Activated CD4-positive, alpha-beta T cell treated with anti-CD3 and anti-CD28 coated beads, Interleukin-2, Interleukin-4, amounts not matched to agents 100 ng/mL and 50 ng/mL, durations not matched to agents 16 hours and 8 hours (primary cell): ENCODE measurements around the gene ZNF512B.
A peak's percentile ranks its signal among the peaks of the same experiment; 100 is the strongest.
"Not testable (repeated sequence)": the region's sequence is repeated elsewhere in the genome, so short reads cannot be mapped to it uniquely, and the experiment has no call there.

ENCODE experiments used
- DNase-seq: peaks from one replicate; pipeline ENCODE4 v3.0.0-alpha.2; 2020; ENCODE audit warnings: low spot score

The ZNF512B gene

DNA sequence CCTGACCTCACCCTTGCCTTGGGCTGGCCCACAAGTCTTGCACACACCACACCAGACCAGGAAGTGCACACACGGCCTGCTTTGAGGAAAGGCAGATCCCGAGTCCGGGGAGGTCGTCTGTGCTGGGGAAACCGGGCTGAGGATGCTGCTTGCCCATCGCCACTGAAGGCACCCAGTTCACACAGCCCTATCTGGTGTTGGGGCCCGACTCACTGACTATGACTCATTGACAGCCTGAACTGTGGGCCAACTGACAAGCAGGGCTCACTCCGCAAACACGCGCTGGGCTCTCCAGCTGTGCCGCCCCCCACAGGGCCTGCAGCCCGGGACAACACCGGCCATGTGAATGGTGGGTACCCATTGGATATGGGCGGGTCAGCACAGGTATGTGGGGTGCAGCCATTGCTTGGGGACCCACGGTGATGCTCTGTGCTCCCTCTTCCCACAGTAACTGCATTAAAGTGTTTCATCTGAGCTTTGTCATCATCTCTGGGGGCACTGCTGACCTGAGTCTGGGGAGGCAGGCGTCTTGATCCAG lies 8.1 kb upstream of the ZNF512B start:
- DNase-seq, result peak; percentile 87

DNA sequence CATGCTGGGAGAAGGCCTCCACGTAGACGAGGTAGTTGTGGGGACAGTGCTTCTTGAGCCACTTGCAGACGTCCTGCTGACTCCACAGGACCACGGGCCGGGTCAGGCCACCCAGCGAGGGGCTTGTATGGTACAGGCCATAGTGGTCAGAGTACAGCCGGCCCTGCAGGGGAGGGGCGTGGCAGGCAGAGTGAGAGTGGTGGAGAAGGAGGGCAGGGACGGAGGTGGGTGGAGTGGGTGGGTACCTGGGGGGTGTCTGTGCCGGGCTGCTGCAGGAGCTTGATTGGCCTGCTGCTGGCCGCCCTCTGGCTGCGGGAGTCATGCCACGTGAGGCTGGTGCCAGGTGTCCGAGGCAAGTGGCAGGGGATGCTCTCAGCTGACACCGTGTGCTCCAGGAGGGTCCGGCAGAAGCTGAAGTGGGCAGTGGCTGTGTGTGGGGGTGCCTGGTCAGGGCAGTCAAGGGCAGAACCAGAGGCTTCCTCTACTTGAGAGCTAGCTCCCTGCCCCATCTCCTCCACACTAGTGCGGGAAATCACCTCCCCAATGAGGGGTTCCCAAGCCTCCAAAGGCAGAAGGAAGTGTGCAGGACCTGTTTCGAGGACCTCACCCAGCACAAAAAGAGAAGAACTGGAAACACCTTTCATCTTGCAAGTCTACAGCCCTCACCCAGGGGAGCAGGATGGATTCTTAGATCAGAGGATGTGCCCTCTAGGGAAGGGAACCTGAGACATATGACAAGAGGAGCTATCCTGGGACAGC lies 7.4 kb upstream of the ZNF512B start:
- DNase-seq, result no peak

DNA sequence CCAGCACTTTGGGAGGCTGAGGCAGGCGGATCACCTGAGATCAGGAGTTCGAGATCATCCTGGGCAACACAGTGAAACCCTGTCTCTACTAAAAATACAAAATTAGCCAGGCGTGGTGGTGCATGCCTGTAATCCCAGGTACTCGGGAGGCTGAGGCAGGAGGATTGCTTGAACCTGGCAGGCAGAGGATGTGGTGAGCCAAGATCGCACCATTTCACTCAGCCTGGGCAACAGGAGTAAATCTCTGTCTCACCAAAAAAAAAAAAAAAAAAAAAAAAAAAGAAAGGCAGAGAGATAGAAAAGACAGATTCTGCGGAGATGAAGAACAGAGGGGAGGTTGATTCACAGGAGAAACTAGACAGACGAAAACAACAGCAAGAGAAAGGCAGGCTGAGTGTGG lies 6.8 kb upstream of the ZNF512B start:
- not testable (repeated sequence) for DNase-seq

DNA sequence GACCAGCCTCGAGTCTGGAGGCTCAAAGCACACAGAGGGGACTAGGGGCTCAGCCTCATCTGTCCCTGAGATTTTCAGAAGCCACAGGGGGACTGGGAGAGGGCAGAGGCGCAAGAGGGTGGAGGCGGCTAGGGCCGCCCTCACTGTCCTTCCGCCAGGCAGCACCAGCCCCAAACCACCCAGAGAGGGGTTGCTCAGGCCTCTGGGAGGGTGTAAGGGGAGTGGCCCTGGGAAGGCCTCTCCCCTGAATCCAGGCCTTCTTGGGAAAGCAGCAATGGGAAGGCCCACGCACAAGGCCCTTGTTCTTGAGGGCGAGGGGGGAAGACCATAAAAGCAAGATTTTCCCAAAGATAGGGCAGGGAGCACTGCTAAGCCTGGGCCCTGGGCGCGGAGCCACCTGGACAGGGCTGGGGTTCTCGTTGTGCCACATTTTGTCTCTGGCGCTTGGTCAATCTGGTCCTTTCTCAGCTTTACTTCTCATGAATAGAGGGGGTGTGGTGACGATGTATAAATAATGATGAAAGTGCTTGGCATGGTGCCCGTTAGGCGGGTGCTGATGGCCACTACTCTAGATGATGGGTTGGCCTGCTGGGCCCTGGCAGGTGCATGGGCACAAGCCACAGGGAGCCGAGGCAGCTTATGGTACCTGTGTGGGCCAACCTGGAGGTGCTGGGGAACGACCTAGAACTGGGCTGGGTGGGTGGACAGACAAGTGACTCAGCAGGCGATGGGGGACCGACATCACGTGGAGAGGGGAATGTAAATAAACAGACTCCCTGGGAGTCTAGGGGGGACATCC lies 4.9 kb upstream of the ZNF512B start:
- DNase-seq, result no peak

DNA sequence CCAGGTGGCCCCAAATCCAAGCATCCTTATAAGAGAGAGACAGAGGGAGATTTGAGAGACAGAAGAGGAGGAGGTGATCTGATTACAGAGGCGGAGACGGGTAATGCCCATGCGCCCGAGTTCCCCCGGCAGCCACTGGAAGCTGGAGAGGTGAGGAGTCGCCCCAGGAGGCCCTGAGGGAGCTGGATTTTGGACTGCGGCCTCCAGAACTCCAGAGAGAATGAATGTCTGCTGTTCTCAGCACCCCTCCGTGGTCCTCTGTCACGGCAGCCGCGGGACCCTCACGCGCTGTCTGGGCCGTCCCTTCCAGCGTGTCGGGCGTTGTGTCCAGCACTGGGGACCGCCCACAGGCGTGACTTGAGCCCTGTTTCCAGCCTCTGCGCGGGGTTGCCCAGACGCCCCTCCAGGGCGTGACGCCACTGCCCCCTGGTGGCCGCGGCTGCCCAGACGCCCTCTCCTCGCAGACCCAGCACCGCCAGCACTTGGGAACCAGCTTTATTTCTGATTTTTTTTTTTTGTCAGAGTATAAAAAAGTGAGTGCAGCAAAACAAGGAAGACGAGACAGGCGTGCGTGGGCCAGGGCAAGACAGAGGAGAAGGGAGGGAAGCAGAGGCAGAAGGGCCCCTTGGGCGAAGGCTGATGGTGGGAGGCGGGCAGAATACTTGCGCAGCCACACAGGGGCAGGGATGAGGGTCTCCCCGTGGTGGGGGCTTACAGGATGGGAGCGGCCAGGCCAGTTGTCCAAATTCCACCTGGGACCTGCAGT lies 4.1 kb upstream of the ZNF512B start:
- DNase-seq, result peak; percentile 78

DNA sequence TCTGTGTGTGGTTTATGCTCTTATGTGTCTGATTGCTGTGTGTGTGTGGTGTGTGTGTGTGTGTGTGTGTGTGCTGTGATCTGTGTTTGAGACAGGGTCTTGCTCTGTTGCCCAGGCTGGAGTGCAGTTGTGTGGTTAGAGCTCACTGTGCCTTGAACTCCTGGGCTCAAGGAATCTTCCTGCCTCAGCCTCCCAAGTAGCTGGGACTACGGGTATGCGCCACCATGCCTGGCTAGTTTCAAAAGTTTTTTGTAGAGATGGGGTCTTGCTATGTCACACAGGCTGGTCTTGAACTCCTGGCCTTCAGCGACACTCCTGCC lies 3.4 kb upstream of the ZNF512B start:
- no peak for DNase-seq

DNA sequence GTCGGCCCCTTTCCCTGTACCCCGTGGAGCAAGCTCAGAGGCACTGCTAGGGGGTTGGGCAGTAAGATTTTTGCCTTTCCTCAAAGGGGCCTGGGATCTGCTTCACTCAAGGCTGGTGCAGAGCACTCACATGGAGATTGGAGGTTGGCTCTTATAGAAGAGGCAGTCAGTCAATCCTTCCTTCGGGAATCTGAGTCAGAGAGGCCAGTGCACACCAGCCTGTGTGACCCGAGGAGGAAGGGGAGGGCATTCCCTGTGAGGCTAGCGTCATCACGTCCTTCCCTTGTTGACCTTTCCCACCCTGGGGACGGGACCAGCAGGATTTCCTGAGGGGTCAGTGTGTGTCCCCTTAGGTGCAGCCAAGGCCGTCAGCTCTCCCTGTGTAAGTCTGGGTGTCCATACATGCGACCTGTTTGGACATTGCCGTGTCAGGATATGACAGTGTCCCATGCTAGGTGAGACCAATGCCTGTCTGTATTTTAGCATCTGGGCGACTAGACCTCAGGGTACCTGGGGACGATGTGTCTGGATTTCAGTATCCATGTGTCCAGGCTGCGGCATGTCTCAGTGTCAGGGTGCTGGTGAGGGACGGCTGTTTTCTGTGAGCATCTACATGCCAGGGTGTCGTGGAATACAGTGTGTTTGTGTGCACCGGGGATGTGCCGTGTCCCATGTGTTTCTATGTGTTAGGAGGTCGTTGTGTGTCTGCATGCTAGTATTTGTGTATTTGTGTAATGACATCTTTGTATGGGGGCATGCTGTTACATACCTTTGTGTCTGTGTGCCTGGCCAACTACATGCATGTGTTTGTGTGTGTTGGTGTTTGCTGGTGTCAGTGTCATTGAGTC lies 2.8 kb upstream of the ZNF512B start:
- no peak for DNase-seq

DNA sequence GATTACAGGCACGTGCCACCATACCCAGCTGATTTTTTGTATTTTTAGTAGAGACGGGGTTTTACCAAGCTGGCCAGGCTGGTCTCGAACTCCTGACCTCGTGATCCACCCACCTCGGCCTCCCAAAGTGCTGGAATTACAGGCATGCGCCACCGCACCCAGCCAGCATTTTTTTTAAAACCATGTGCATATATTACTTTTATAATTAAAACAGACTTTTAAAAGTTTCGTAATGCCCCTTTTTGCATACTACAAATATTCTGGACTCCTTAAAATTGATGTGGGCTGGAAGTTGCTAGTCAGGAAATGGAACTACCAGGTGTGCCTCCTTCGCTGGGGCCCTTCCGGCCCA lies 2.2 kb upstream of the ZNF512B start:
- DNase-seq, result not testable (repeated sequence)

DNA sequence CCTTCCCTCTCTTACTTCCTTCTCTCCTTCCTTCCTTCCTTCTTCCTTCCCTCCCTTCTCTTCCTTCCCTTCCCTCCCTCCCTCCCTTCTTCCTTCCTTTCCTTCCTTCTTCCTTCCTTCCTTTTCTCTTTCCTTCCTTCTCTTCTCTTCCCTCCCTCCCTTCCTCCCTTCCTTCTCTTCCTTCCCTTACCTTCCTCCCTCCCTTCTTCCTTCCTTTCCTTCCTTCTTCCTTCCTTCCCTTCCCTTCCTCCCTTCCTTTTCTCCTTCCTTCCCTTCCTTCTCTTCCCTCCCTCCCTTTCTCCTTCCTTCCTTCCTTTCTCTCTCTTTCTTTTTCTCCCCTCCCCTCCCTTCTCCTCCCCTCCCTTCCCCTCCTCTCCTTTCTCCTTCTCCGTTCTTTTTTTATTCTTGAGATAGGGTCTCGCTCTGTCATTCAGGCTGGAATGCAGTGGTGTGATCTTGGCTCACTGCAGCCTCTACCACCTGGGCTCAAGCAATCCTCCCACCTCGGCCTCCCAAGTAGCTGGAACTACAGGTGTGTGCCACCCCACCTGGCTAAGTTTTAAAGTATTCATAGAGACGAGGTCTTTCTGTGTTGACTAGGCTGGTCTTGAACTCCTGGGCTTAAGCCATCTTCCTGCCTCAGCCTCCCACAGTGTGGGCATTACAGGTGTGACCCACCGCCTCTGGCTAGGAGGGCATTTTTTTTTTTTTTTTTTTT lies 1.1 kb upstream of the ZNF512B start:
- DNase-seq, result no peak

DNA sequence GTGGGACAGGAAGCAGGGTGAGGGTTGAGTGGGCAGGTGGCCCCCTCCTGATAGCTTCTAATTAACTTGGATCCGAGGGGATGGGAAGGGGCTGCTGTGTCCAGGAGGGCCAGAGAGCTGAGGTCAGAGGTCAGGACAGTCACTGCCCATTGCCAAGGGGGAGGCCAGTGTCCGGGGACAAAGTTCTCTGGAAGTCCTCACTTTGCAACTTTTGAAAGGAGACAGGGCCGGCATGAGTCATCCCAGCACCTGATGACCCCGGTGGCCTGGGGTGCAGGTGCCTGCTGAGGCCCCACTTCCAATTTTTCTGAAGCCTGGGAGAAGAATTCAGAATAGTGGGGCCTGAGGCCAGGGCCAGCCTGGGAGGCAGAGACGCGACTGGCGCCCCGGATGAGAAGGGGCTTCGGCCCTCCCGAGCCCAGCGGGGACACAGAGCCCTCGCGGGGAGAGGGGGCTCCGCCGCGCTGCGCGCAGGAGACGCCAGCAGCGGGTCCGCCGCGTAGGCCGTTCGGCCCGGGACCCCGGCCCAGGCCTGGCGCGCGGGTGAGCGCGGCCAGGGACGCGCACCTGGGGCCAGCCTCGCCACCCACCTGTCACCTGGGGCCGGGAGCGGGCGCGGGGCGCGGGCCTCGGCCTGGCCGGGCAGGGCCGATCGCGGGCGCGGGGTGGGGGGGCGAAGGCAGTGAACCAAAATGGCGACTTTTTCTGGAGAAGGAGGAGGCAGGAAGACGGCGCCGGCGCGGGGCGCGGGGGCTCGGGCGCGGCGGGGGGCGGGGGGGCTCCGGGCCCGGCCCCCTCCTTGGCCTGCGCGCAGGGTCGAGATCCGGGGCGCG lies 586 bp downstream of the ZNF512B start:
- DNase-seq, result no peak

DNA sequence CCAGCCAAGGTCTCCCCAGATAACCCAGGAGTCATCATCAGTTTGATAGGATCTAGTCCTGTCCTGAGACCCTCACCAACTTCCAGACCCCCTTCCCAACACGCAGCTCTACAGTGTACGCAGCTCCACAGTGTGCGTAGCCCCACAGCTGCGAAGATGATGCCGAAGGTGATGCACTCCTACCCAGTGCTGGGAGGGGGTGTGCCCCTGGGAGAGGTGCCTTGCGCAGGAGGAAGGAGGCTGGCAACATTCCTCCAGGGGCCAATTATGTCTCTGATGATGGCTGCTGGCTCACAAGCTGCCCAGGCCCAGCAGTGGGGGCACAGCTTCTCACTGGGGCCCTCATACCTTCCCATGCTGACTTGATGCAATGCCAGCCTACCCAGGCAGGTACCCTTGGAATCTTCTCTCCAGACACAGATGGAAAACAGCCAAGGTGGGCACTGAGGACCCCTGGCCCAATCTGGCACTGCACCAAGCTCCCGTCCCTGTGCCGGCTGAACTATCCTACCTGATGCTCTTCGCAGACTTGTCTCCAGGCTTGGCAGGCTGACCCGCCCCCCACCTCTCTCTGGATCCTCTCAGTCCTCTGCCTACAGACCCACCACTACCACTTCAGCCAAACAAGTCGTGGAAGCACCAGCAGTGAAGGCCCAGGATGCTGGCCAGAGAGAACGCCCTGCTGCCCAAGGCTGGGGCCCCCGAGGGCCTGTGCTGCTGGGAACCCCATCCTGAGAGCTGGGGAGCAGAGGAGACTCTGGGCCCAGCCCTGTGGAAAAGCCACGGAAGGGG lies 1.4 kb downstream of the ZNF512B start:
- no peak for DNase-seq

DNA sequence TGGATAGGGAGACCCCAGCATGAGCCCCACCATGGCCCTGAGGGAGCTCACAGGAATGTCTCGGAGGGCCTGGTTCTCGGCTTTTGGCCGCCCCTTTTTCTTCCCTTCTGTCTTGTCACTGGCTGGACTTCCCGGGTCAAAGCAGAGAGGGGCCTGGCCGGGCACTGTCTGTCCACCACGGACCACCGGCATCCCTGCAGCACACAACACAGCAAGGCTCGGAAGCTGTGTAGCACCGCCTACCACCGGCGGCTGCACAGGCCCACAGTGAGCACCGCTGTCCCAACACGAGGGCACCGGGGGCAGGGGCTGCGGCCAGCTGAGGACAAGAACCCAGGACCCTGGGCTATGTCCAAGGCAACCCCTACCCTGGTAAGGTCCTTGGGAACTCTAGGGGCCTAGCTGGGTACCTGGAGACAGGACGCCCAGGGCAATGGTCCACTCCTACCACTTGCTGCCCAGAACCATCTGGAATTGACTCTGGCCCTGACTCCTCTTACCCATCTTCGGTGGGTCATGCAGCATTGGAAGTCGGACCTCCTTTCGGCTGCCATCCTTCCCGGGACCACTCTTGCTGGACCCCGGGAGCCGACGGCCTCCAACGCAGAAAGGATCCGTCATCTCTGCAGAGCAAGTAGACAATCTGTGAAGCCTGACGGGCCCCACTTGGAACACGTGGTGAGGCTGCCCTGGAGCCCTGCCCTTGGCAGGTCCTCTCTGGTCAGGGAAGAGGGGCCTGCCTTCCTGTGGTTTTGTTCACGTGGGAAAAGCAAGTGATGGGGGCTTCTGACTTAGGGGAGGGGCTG lies 2.2 kb downstream of the ZNF512B start:
- no peak for DNase-seq

DNA sequence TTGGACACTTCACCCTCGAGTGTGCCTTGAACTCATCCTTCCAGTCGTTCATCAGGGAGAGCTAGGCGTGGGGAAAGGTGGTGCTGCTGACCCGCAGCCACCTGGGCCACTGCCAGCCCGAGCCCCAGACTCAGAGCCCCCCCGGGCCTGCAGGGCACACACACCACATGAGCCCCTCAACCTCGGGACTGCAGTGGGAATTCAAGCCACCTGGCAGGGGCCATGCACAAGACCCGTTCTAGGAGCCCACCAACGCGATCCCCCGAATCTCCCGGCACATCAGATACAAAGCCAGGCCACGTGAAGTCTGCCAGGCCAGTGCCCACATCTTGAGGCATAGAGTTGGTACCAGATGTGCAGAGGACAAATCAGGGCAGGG lies 2.8 kb downstream of the ZNF512B start:
- DNase-seq, result no peak

DNA sequence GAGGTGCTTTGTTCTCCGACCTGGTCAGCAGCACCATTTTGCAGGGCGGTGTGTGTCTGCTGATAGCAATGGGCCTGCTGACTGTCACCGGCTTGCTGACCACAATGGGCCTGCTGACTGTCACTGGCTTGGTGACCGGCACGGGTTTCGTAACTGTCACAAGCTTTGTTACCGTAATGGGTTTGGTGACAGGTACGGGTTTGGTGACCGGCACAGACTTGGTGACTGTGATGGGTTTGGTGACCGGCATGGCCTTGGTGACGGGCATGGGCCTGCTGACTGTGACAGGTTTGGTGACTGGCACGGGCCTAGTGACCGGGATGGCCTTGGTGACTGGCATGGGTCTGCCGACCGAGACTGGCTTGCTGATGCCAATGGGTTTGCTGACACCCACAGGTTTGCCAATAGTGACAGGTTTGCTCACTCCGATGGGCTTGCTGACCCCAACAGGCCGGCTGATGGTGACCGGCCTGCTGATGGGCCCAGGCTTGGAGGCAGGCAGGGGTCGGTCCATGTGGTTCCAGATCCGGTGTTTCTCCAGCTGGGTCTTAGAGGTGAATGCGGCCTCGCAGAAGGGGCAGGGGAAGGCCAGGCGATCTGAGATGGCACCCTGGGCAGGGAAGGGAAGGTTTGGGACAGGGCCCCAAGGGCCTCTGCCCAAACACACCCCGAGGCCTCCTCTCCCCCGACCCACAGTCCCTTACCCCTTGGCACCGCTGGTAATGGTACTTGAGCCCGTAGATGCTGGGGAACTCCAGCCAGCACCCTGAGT lies 3.4 kb downstream of the ZNF512B start:
- no peak for DNase-seq

DNA sequence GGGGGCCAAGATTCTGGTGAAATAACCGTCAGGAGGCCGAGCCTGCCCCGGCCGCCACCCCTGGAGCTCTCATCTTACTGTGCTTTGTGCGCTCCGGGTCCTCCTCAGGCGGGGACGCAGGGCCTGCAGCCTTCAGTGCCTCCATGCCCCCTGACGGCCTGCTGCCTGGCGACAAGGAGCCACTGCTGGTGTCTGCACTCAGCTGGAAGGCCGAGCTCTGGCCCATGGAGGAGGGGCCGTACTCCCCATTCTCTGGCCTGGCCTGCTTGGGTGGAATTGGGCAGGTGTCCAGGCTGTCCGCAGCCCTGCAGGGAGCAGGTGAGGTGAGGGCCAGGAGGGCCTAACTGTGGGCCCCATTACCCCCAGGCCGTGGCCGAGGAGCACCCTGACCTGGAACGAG lies 5.3 kb downstream of the ZNF512B start:
- no peak for DNase-seq

DNA sequence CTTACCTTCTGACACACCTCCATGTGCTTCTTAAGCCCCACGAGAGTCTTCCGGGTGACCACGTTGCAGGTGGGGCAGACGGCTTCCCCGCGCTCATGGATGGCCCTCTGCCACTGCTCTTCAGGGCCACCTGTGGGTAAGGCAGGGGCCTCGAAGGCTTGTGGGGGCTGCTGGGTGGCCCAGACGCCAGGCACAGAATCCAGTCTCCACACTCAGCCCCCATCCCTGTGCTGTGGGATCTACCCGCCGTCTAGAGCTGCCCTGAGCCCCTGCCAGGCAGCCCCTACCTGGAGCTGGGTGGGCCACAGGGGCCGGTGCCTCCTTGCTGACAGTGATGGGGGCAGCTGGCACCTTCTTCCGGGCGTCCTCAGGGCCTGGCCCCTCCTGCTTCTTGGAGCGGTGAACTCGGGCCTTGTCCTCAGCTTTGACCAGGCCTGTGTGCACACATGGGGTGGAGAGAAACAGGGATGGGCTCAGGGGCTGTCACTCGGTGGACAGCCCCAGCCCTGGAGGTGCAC lies 5.9 kb downstream of the ZNF512B start:
- DNase-seq, result no peak

DNA sequence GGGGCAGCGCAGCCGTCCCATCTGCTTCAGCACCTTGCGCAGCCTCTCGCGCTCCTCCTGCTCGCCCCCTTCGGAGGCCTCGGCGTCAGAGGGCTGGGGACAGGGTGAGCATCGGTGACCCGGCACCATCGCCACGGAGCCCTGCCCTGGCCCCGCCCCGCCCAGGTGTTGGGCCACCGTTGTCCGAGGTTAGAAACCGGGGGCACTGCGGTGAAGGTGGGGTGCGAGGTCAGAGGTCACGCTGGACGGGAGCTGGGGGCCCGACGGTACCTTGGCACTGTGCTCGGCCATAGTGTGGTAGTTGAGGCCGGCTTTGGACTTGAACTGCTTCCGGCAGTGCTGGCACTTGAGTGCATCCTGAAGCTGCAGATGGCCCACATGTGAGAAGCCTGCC lies 6.4 kb downstream of the ZNF512B start:
- no peak for DNase-seq
